Keratinocyte (primary cell): Measurements from ENCODE around the gene NEK3.

ENCODE experiments used
- CTCF ChIP-seq, 3 experiments: IDR thresholded peaks in 1 of 3; conservative IDR thresholded peaks in 1 of 3; optimal IDR thresholded peaks in 1 of 3; 2 replicates in 2 of 3; 3 replicates in 1 of 3; pipeline versions ENCODE3 to v1.5.1; 2011; ENCODE audit warnings: low read length in 3 of 3, mild to moderate bottlenecking in 3 of 3, moderate library complexity in 2 of 3, control low read depth in 1 of 3, inconsistent platforms in 1 of 3; ENCODE audit not compliant: insufficient read depth in 2 of 3; ENCODE audit errors: extremely low read depth in 1 of 3
- EZH2 ChIP-seq: IDR thresholded peaks from one replicate; pipeline ENCODE4 v1.6.1; 2012; ENCODE audit warnings: inconsistent platforms, mild to moderate bottlenecking, low read length, moderate library complexity

GRCh38 chr13:52187029-52187423, 27.6 kb upstream of the NEK3 start:
- TF ChIP-seq EZH2 (no peak), CTCF (optimal IDR thresholded peaks at IDR 0.05 in 1 of 3, IDR thresholded peaks at IDR 0.05 in 1 of 3, conservative IDR thresholded peaks at IDR 0.05 in 1 of 3; ENCODE audit: extremely low read depth in 1 of 3, insufficient read depth in 2 of 3, low read length in 3 of 3) (no peak)
